ENCODE results near the gene SRPRA.
"Not testable (repeated sequence)": the region's sequence is repeated elsewhere in the genome, so short reads cannot be mapped to it uniquely, and the experiment has no call there.

SRPRA gene

DNA sequence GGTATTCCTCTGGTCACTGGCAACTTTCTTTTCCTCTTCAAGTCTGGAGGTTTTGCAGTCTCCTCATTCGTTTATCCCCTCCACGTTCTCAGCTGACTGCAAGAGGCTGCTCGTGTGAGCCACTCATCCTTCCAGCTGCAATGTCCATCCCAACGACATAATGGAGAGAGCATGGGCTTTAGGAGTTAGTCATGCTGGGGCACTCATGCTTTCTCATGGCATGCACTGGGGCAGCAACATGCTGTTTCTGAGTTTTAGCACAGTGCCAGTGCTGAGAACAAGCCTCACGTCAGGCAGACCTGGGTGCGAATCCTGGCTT lies 42.3 kb upstream of the SRPRA start:
- TF ChIP-seq, protein P1, sequence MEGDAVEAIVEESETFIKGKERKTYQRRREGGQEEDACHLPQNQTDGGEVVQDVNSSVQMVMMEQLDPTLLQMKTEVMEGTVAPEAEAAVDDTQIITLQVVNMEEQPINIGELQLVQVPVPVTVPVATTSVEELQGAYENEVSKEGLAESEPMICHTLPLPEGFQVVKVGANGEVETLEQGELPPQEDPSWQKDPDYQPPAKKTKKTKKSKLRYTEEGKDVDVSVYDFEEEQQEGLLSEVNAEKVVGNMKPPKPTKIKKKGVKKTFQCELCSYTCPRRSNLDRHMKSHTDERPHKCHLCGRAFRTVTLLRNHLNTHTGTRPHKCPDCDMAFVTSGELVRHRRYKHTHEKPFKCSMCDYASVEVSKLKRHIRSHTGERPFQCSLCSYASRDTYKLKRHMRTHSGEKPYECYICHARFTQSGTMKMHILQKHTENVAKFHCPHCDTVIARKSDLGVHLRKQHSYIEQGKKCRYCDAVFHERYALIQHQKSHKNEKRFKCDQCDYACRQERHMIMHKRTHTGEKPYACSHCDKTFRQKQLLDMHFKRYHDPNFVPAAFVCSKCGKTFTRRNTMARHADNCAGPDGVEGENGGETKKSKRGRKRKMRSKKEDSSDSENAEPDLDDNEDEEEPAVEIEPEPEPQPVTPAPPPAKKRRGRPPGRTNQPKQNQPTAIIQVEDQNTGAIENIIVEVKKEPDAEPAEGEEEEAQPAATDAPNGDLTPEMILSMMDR (IDR thresholded peaks at IDR 0.05; ENCODE audit: extremely low read depth, missing control alignments): no peak
- no peak for DNase-seq (ENCODE audit: low spot score)

DNA sequence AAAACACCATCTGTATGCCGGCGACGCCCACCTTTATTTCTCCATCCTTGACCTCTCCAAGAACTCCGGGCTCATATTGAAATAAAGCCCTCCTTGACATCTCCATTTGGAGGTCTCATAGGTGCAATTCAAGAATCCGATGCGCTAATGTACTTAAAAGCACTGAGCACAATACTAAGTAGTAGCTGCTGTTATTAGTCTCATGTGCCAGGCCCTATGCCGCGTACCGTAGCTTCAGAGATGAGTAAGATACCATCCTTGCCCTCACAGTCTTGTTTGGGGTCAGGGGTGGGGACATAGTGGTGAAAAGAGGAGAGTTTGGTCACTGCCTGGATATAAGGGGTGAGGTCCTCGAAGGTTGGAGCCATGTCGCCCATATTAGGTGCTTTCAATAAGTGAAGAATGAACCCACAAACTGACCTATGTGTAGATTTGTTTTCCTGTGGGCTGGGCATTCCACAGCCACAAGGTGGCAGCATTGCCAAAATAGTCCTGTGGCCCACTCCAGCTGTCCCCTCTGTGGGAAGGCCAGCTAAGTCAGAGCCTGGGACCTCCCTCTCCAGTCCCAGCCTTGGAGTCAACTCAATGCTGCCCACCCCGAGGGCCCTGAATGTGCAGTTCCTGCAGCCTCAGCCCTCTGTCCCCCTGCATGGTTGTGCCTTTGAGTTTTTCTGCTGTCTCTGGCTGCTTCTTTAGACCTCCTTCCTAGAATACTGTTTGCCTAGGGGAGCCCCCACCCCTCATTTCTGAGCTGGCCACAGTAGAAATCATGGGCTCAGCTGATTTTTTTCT lies 41.7 kb upstream of the SRPRA start:
- peak; percentile 61 for DNase-seq (ENCODE audit: low spot score)
- TF ChIP-seq, protein P1 (IDR thresholded peaks at IDR 0.05; ENCODE audit: extremely low read depth, missing control alignments): peak; percentile 81

DNA sequence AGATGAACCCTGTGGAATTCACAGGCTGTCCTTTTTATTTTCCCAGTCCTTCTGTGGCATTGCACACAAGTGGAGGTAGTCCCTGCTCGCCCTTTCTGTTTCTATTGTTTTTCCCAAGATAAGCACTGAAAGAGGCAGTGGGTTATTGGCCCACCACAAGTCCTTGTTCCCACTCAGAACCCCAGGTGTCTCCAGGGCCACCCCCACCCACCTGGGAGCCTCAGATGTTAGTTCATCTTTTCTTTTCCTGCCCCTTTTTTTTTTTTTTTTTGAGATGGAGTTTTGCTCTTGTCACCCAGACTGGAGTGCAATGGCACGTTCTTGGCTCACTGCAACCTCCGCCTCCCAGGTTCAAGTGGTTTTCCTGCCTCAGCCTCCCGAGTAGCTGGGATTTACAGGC lies 40.1 kb upstream of the SRPRA start:
- not testable (repeated sequence) for DNase-seq (ENCODE audit: low spot score)

DNA sequence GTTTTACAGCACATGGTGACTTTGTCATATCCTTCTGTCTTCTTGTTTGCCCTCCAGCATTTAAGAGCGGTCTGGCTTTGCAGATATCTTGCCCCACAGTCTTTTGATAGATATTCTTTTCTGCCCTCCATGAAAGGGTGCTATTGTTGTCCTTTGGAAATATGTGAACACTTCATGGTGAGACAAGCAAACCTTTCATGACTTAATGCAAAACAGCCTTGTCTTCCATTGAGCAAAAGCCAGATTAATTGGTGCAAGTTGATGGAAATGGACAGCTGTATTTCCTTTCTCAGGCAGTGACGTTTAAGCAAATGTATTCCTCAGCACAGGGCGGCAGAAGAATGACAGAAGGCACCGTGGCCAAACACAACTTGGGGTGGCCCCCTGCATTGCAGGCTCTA lies 39.6 kb upstream of the SRPRA start:
- TF ChIP-seq, protein P1 (IDR thresholded peaks at IDR 0.05; ENCODE audit: extremely low read depth, missing control alignments): no peak
- DNase-seq (ENCODE audit: low spot score): no peak

DNA sequence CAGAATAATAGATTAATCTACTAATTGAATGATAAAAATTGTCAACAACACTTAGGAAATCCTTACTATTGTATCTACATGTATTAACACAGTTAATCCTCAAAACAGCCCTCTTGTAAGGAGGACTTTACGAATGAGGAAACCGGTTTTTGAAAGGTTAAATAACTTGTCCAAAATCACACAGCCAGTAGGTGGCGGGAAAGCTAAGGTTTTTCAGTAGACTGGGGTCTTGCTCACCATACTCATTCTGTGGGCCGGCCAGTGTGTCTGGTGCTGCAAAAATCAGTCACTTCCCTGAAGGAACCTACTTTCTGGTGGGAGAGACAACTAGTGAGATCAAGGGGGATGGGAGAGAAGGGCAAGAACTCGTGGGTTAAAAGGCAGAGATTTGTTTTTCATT lies 39.0 kb upstream of the SRPRA start:
- TF ChIP-seq, protein P1 (IDR thresholded peaks at IDR 0.05; ENCODE audit: extremely low read depth, missing control alignments): no peak
- no peak for DNase-seq (ENCODE audit: low spot score)

DNA sequence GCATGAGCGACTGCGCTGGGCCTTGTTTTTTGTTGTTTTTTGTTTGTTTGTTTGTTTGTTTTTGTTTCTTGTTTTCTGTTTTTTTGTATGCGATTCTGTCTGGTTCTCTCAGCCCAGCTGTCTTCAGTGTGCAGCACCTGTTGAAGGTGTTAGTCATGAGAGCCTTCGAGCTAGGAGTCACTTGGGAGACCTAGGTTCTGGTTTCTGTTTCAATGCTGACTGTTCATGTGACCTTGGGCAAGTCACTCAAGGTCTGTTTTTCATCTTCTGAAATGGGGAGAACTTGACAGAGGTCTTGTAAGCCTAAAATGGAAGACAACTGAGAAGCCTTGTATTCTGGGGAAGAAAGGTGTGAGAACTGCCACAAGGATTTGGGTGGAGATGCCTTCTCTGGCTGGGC lies 37.0 kb upstream of the SRPRA start:
- TF ChIP-seq, protein P1 (IDR thresholded peaks at IDR 0.05; ENCODE audit: extremely low read depth, missing control alignments): no peak
- DNase-seq (ENCODE audit: low spot score): peak; percentile 71

DNA sequence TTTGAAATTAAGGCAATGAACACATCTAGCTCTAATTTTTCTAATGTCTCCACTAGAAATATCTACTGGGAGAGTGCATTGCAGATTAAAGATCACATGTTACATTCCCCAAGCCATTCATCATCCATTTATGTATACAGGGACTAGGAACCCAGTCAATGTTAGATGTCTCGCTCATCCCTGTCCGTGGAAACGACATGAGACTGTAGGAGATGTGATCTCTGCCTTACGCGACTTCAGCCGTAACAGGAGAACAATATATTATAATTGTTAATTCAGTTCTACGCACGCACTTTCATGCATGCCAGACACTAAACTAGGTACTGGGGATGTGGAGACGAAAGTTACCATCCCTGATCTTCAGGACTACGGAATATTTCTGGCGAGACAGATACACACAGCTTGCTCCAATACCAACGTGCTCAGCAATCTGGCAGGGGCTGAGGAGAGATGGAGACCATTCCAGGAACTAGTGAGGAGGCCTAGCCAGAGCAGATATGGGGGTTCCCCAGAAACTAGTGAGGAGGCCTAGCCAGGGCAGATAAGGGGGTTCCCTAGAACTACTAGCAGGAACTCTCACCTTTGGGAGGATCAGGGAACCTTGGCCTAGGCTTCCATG lies 35.9 kb upstream of the SRPRA start:
- TF ChIP-seq, protein P1 (IDR thresholded peaks at IDR 0.05; ENCODE audit: extremely low read depth, missing control alignments): no peak
- DNase-seq (ENCODE audit: low spot score): peak; percentile 58
